Dendritic cell treated with granulocyte-macrophage colony-stimulating factor and Interleukin-4, amounts not matched to agents 40 ng/mL and 50 ng/mL, for 4 days (primary cell): ENCODE results near the gene TMEM147.
"Not testable (repeated sequence)": the region's sequence is repeated elsewhere in the genome, so short reads cannot be mapped to it uniquely, and the experiment has no call there.

ENCODE experiments used
- H3K27ac Mint-ChIP-seq: one replicate; pipeline ENCODE4 v1.8.0; 2022; ENCODE audit warnings: mild to moderate bottlenecking, mixed read lengths
- H3K27me3 Mint-ChIP-seq: one replicate; pipeline ENCODE4 v1.8.0; 2022; ENCODE audit warnings: mild to moderate bottlenecking, mixed read lengths
- H3K36me3 Mint-ChIP-seq: one replicate; pipeline ENCODE4 v1.8.0; 2022; ENCODE audit warnings: low read depth, mixed read lengths
- H3K4me1 Mint-ChIP-seq: one replicate; pipeline ENCODE4 v1.8.0; 2022; ENCODE audit warnings: low read depth, mixed read lengths
- H3K4me3 Mint-ChIP-seq: one replicate; pipeline ENCODE4 v1.8.0; 2022; ENCODE audit warnings: mild to moderate bottlenecking, moderate library complexity, mixed read lengths
- H3K9me3 Mint-ChIP-seq: one replicate; pipeline ENCODE4 v1.8.0; 2022; ENCODE audit warnings: mixed read lengths
- intact Hi-C: fragments of 100-400 bp; cut with micrococcal nuclease; formaldehyde crosslinking; loops from one replicate; pipeline ENCODE4 v1.15.0; 2022

The TMEM147 gene

GRCh38 chr19:35577918-35578317 is 32.5 kb downstream of the TMEM147 start:
- Mint-ChIP-seq H3K4me1 (no peaks in the 10 kb centered on the region), H3K27me3 (peaks cover 14% of the 10 kb centered on the region), H3K36me3 (no peaks in the 10 kb centered on the region), H3K4me3 (no peak overlapping the region), H3K9me3 (peaks cover 35% of the 10 kb centered on the region), H3K27ac (no peak overlapping the region)
- intact Hi-C loops: no loop called here

GRCh38 chr19:35578707-35579106 is 33.3 kb downstream of the TMEM147 start:
- Mint-ChIP-seq H3K27me3 (peaks cover 16% of the 10 kb centered on the region), H3K9me3 (peaks cover 35% of the 10 kb centered on the region), H3K4me3 (no peak overlapping the region), H3K36me3 (no peaks in the 10 kb centered on the region), H3K27ac (no peak overlapping the region), H3K4me1 (no peaks in the 10 kb centered on the region)
- intact Hi-C loops: no loop called here

GRCh38 chr19:35582760-35583159 is 37.3 kb downstream of the TMEM147 start:
- Mint-ChIP-seq H3K4me3 (no peak overlapping the region), H3K36me3 (no peaks in the 10 kb centered on the region), H3K27ac (no peak overlapping the region), H3K4me1 (no peaks in the 10 kb centered on the region), H3K9me3 (peaks cover 2% of the 10 kb centered on the region), H3K27me3 (peaks cover 28% of the 10 kb centered on the region)
- intact Hi-C loops: no loop called here

GRCh38 chr19:35585848-35586247 is 40.4 kb downstream of the TMEM147 start, which contains the start of gene PMIS2:
Gene PMIS2 (plus strand): TSS chr19:35586173. CDS start chr19:35586260, 87 bp downstream.
- Mint-ChIP-seq H3K27ac (no peak within 1 kb of the TSS), H3K9me3 (no peaks in the 10 kb centered on the region), H3K4me3 (no peak within 1 kb of the TSS), H3K27me3 (peaks cover 26% of the 10 kb centered on the region), H3K4me1 (no peaks in the 10 kb centered on the region), H3K36me3 (no peaks in the 10 kb centered on the region)
- intact Hi-C loops: no loop called here

GRCh38 chr19:35587321-35587720 is 41.9 kb downstream of the TMEM147 start:
- no peaks in the 10 kb centered on the region for H3K36me3 Mint-ChIP-seq
- H3K27me3 Mint-ChIP-seq: peaks cover 25% of the 10 kb centered on the region
- intact Hi-C loops: no loop called here
- H3K27ac Mint-ChIP-seq: no peak overlapping the region
- H3K9me3 Mint-ChIP-seq: no peaks in the 10 kb centered on the region
- no peaks in the 10 kb centered on the region for H3K4me1 Mint-ChIP-seq
- H3K4me3 Mint-ChIP-seq: no peak overlapping the region

- no peak overlapping the region for H3K27ac Mint-ChIP-seq
- no peak overlapping the region for H3K4me3 Mint-ChIP-seq
- H3K9me3 Mint-ChIP-seq: no peaks in the 10 kb centered on the region
- H3K36me3 Mint-ChIP-seq: no peaks in the 10 kb centered on the region
- intact Hi-C loops: loop anchor here (5.0 kb wide), 1 partner anchor 239 kb away; no protein-coding TSS in a partner anchor
- H3K27me3 Mint-ChIP-seq: peaks cover 11% of the 10 kb centered on the region
- H3K4me1 Mint-ChIP-seq: no peaks in the 10 kb centered on the region
Observed at GRCh38 chr19:35590875-35591274, 45.4 kb downstream of the TMEM147 start.

GRCh38 chr19:35592226-35592625 is 46.8 kb downstream of the TMEM147 start:
- intact Hi-C loops: loop anchor here (1.0 to 5.0 kb wide), 2 partner anchors 82 to 240 kb away; no protein-coding TSS in a partner anchor
- H3K4me3 Mint-ChIP-seq: no peak overlapping the region
- peaks cover 9% of the 10 kb centered on the region for H3K27me3 Mint-ChIP-seq
- peaks cover 6% of the 10 kb centered on the region for H3K4me1 Mint-ChIP-seq
- no peak overlapping the region for H3K27ac Mint-ChIP-seq
- no peaks in the 10 kb centered on the region for H3K9me3 Mint-ChIP-seq
- no peaks in the 10 kb centered on the region for H3K36me3 Mint-ChIP-seq

GRCh38 chr19:35595026-35595425 is 49.6 kb downstream of the TMEM147 start:
- H3K36me3 Mint-ChIP-seq, intact Hi-C loops, H3K4me3 Mint-ChIP-seq, H3K4me1 Mint-ChIP-seq, H3K9me3 Mint-ChIP-seq, H3K27ac Mint-ChIP-seq: not testable (repeated sequence)
- peaks cover 21% of the 10 kb centered on the region for H3K27me3 Mint-ChIP-seq

GRCh38 chr19:35595928-35596327 is 50.5 kb downstream of the TMEM147 start:
- H3K4me3 Mint-ChIP-seq: no peak overlapping the region
- H3K4me1 Mint-ChIP-seq: peaks cover 6% of the 10 kb centered on the region
- H3K27me3 Mint-ChIP-seq: peaks cover 25% of the 10 kb centered on the region
- H3K36me3 Mint-ChIP-seq: no peaks in the 10 kb centered on the region
- H3K9me3 Mint-ChIP-seq: no peaks in the 10 kb centered on the region
- intact Hi-C loops: no loop called here
- no peak overlapping the region for H3K27ac Mint-ChIP-seq

- no peaks in the 10 kb centered on the region for H3K9me3 Mint-ChIP-seq
- H3K4me1 Mint-ChIP-seq: peaks cover 6% of the 10 kb centered on the region
- intact Hi-C loops: no loop called here
- H3K36me3 Mint-ChIP-seq: no peaks in the 10 kb centered on the region
- no peak overlapping the region for H3K27ac Mint-ChIP-seq
- H3K27me3 Mint-ChIP-seq: peaks cover 25% of the 10 kb centered on the region
- H3K4me3 Mint-ChIP-seq: no peak overlapping the region
Observed at GRCh38 chr19:35596366-35596999, 51.1 kb downstream of the TMEM147 start.
